Keratinocyte (primary cell): ENCODE data around the gene UROS. TPM values are rescaled to one million over a fixed set of nuclear protein-coding genes. Genes with fewer than 3 reads are reported as not detected.

Source experiments
- DNase-seq: peaks from one replicate; pipeline ENCODE4 v3.0.0-alpha.2; 2011; ENCODE audit warnings: low read depth, missing footprints, low spot score
- FAIRE-seq: peaks from 2 replicates; lab custom pipeline; 2011; peaks lifted over from hg19 to GRCh38; lab: Jason Lieb, UNC
- H2AFZ ChIP-seq: 2 replicates; pipeline ENCODE4 v1.6.0; 2012; ENCODE audit warnings: low read length, control low read depth, inconsistent platforms; ENCODE audit not compliant: control insufficient read depth
- H3K27ac ChIP-seq: 2 replicates; pipeline ENCODE4 v1.5.1; 2011; ENCODE audit warnings: low read length; ENCODE audit not compliant: control insufficient read depth, insufficient read depth
- H3K27me3 ChIP-seq: 3 replicates; pipeline ENCODE4 v1.6.0; 2011; ENCODE audit warnings: low read length; ENCODE audit not compliant: control insufficient read depth, insufficient read depth; ENCODE audit errors: extremely low read depth
- H3K36me3 ChIP-seq, 2 experiments: 2 replicates in 1 of 2; 3 replicates in 1 of 2; pipeline ENCODE4 v1.5.1; 2011; ENCODE audit warnings: low read length in 2 of 2, mild to moderate bottlenecking in 1 of 2; ENCODE audit not compliant: control insufficient read depth in 2 of 2, insufficient read depth in 2 of 2; ENCODE audit errors: extremely low read depth in 1 of 2
- H3K4me1 ChIP-seq: 3 replicates; pipeline ENCODE4 v1.5.1; 2011; ENCODE audit warnings: low read length; ENCODE audit not compliant: control insufficient read depth, insufficient read depth; ENCODE audit errors: extremely low read depth
- H3K4me2 ChIP-seq: 3 replicates; pipeline ENCODE4 v1.6.0; 2011; ENCODE audit warnings: low read depth, low read length; ENCODE audit not compliant: control insufficient read depth, insufficient read depth; ENCODE audit errors: extremely low read depth
- H3K4me3 ChIP-seq, 3 experiments: fragments of 200-600 bp in 1 of 3; sonication (generic) in 1 of 3; 2 replicates in 2 of 3; 3 replicates in 1 of 3; pipeline ENCODE4 v1.5.1; 2011 to 2016; ENCODE audit warnings: low read length in 3 of 3, mild to moderate bottlenecking in 3 of 3, control low read depth in 2 of 3, inconsistent platforms in 1 of 3, low read depth in 1 of 3, mixed read lengths in 1 of 3, mixed run types in 1 of 3, moderate library complexity in 1 of 3; ENCODE audit not compliant: control insufficient read depth in 2 of 3, insufficient read depth in 2 of 3; ENCODE audit errors: extremely low read depth in 1 of 3
- H3K79me2 ChIP-seq: 2 replicates; pipeline ENCODE4 v1.6.0; 2012; ENCODE audit warnings: low read length; ENCODE audit not compliant: control insufficient read depth, insufficient read depth
- H3K9ac ChIP-seq: 3 replicates; pipeline ENCODE4 v1.6.0; 2011; ENCODE audit warnings: low read length; ENCODE audit not compliant: control insufficient read depth, insufficient read depth; ENCODE audit errors: extremely low read depth
- H3K9me1 ChIP-seq: 3 replicates; pipeline ENCODE4 v1.6.0; 2011; ENCODE audit warnings: low read length; ENCODE audit not compliant: control insufficient read depth, insufficient read depth; ENCODE audit errors: extremely low read depth
- H3K9me3 ChIP-seq: 2 replicates; pipeline ENCODE4 v1.5.1; 2012; ENCODE audit warnings: low read depth, low read length; ENCODE audit not compliant: control insufficient read depth
- H4K20me1 ChIP-seq: 3 replicates; pipeline ENCODE4 v1.6.0; 2011; ENCODE audit warnings: low read length; ENCODE audit not compliant: control insufficient read depth, insufficient read depth; ENCODE audit errors: extremely low read depth
- EZH2 ChIP-seq: IDR thresholded peaks from one replicate; pipeline ENCODE4 v1.6.1; 2012; ENCODE audit warnings: inconsistent platforms, mild to moderate bottlenecking, low read length, moderate library complexity
- dilution Hi-C: fragments of 300-500 bp; cut with MboI; formaldehyde crosslinking; loops from one replicate; pipeline ENCODE4 v1.7.0; 2020; ENCODE audit warnings: low sequenced_read_pairs; ENCODE audit not compliant: extremely low pct_ligation_motif_present
- polyA plus RNA-seq, 5 experiments: library from polyadenylated mRNA; depleted of rRNA in 3 of 5; stranded (reverse) in 3 of 5; stranded (forward) in 1 of 5; unstranded in 1 of 5; fragments of >200 nt; gene quantifications; 1 replicate in 1 of 5; 2 replicates in 3 of 5; 3 replicates in 1 of 5; pipeline versions ENCODE4 v1.2.1 to v1.2.3, GENCODE V29; 2011 to 2012; ENCODE audit warnings: missing spikeins in 2 of 5, low read depth in 1 of 5, low replicate concordance in 1 of 5
- TF ChIP-seq, protein P1 (sequence below), 3 experiments: IDR thresholded peaks in 1 of 3; conservative IDR thresholded peaks in 1 of 3; optimal IDR thresholded peaks in 1 of 3; 2 replicates in 2 of 3; 3 replicates in 1 of 3; pipeline versions ENCODE3 to v1.5.1; 2011; ENCODE audit warnings: low read length in 3 of 3, mild to moderate bottlenecking in 3 of 3, moderate library complexity in 2 of 3, control low read depth in 1 of 3, inconsistent platforms in 1 of 3; ENCODE audit not compliant: insufficient read depth in 2 of 3; ENCODE audit errors: extremely low read depth in 1 of 3

The UROS gene
- polyA plus RNA-seq, 1 donor (not counting 4 experiments of a cell fraction or from before 2014, with no cell fraction given), result 46.7 TPM

DNA sequence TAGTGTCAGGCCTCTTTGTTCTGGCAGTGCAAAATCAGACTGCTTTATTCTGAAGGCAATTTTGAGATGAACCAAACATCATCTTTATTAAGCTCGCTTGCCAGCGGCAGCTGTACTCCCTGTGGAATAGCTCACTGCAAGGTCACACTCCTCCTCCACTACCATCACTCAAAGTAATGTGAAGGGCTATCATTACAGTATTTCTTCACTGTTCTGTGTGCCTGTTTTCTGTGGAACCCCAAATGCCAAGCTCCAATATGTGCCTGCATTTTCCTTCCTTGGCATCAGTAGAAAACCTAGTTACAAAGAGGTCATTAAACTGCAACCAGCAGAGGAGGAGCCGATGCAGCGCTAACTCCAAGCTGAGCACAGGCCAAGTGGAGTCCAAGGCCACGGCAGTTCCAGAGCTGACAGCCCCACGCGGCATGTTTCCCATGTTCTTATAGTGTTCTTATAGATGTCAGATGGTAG lies 21.7 kb upstream of the UROS start:
- Histone ChIP-seq H3K9ac (no peak overlapping the region), H3K9me1 (no peaks in the 10 kb centered on the region), H3K79me2 (no peaks in the 10 kb centered on the region), H3K27ac (no peak overlapping the region), H4K20me1 (no peaks in the 10 kb centered on the region), H3K36me3 (peaks cover 17 to 28% of the 10 kb centered on the region in 2 experiments), H3K27me3 (no peaks in the 10 kb centered on the region), H3K4me1 (no peaks in the 10 kb centered on the region), H3K4me2 (no peak overlapping the region), H3K4me3 (no peak overlapping the region), H2AFZ (no peak overlapping the region), H3K9me3 (no peaks in the 10 kb centered on the region)
- dilution Hi-C loops, result no loop called here
- no peak for TF ChIP-seq EZH2
- TF ChIP-seq, protein P1, sequence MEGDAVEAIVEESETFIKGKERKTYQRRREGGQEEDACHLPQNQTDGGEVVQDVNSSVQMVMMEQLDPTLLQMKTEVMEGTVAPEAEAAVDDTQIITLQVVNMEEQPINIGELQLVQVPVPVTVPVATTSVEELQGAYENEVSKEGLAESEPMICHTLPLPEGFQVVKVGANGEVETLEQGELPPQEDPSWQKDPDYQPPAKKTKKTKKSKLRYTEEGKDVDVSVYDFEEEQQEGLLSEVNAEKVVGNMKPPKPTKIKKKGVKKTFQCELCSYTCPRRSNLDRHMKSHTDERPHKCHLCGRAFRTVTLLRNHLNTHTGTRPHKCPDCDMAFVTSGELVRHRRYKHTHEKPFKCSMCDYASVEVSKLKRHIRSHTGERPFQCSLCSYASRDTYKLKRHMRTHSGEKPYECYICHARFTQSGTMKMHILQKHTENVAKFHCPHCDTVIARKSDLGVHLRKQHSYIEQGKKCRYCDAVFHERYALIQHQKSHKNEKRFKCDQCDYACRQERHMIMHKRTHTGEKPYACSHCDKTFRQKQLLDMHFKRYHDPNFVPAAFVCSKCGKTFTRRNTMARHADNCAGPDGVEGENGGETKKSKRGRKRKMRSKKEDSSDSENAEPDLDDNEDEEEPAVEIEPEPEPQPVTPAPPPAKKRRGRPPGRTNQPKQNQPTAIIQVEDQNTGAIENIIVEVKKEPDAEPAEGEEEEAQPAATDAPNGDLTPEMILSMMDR (optimal IDR thresholded peaks at IDR 0.05 in 1 of 3, IDR thresholded peaks at IDR 0.05 in 1 of 3, conservative IDR thresholded peaks at IDR 0.05 in 1 of 3; ENCODE audit: extremely low read depth in 1 of 3, insufficient read depth in 2 of 3, low read length in 3 of 3), result no peak
- FAIRE-seq (no peak), DNase-seq (no peak)

DNA sequence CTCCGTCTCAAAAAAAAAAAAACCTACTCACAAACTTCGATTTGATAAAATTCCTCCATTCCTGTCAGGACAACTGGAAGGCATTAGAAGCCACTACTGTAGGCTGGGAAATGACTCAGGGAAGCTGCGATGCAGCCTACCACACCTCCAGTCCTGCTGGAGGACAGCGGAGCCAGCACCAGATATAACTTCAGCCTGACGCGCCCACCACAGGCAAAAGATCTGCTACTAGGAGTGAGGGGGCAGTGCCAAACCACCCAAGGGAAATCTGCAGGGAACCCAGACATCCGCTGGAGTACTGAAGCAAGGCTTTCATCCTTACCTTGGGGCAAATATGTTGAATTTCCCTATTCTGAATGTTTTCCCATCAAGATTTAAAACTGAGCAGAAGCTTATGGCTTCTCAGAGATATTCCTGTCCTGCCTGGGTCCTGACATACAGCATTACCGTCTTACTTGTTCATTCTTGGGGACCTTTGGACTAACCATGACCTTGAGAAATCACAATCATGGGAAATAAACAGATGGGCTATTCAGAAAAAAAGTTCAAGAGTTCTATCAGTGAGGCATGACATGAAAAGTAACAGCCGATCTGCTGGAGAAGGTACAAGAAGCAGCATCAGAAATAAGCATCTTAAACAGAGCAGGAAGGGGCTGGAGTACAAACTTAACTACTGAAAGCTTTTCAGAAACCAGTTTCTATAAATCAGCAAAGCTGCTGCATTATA lies 20.7 kb upstream of the UROS start:
- Histone ChIP-seq H4K20me1 (no peaks in the 10 kb centered on the region), H3K36me3 (peaks cover 26 to 34% of the 10 kb centered on the region in 2 experiments), H3K79me2 (no peaks in the 10 kb centered on the region), H3K4me2 (no peak overlapping the region), H2AFZ (no peak overlapping the region), H3K4me3 (no peak overlapping the region), H3K27me3 (no peaks in the 10 kb centered on the region), H3K27ac (no peak overlapping the region), H3K9me1 (no peaks in the 10 kb centered on the region), H3K9me3 (no peaks in the 10 kb centered on the region), H3K4me1 (no peaks in the 10 kb centered on the region), H3K9ac (no peak overlapping the region)
- DNase-seq (no peak), FAIRE-seq (no peak)
- TF ChIP-seq, protein P1 (optimal IDR thresholded peaks at IDR 0.05 in 1 of 3, IDR thresholded peaks at IDR 0.05 in 1 of 3, conservative IDR thresholded peaks at IDR 0.05 in 1 of 3; ENCODE audit: extremely low read depth in 1 of 3, insufficient read depth in 2 of 3, low read length in 3 of 3), result no peak
- no peak for TF ChIP-seq EZH2
- dilution Hi-C loops, result no loop called here
